ENCODE measurements around the gene CSMD2. TPM values are rescaled to one million over a fixed set of nuclear protein-coding genes. Genes with fewer than 3 reads are reported as not detected.

CSMD2 gene
- total and polyA plus RNA-seq, 2 donors from 2014 or later, result 0.47 TPM; not detected in 1

- H3K9me3 ChIP-seq (ENCODE audit: control insufficient read depth in 2 of 3, insufficient read depth in 1 of 3, low read length in 3 of 3), result no peaks in the 10 kb centered on the region
- DNase-seq (peak in 3 of 5 donors; percentile 34 to 66 (median 46)), FAIRE-seq (no peak)
- H3K36me3 ChIP-seq (ENCODE audit: control insufficient read depth in 2 of 3, insufficient read depth in 3 of 3, low read length in 3 of 3), result no peaks in the 10 kb centered on the region
- TF ChIP-seq CTCF (IDR thresholded peaks at IDR 0.05; ENCODE audit: borderline replicate concordance, extremely low read depth, insufficient read depth), result no peak
- intact Hi-C loops (cut with DNase I), result no loop called here
- H3K4me3 ChIP-seq (ENCODE audit: low read length in 3 of 3), result no peak overlapping the region
- H3K4me1 ChIP-seq (ENCODE audit: control insufficient read depth in 2 of 3, insufficient read depth in 2 of 3, low read depth in 1 of 3, low read length in 3 of 3), result peaks cover 0 to 4% (median 3%) of the 10 kb centered on the region in 3 donors
- no peak overlapping the region for H3K9ac ChIP-seq (ENCODE audit: low read length in 3 of 3)
- no peaks in the 10 kb centered on the region for H3K27me3 ChIP-seq (ENCODE audit: control insufficient read depth, insufficient read depth, low read length)
- no peak overlapping the region for H3K27ac ChIP-seq (ENCODE audit: low read depth in 2 of 2, low read length in 2 of 2)
Measured at GRCh38 chr1:34009340-34009985, 155.6 kb downstream of the CSMD2 start.

- Histone ChIP-seq H3K27ac (ENCODE audit: low read depth in 2 of 2, low read length in 2 of 2) (no peak overlapping the region), H3K36me3 (ENCODE audit: control insufficient read depth in 2 of 3, insufficient read depth in 3 of 3, low read length in 3 of 3) (no peaks in the 10 kb centered on the region), H3K27me3 (ENCODE audit: control insufficient read depth, insufficient read depth, low read length) (no peaks in the 10 kb centered on the region), H3K9ac (ENCODE audit: low read length in 3 of 3) (no peak overlapping the region), H3K9me3 (ENCODE audit: control insufficient read depth in 2 of 3, insufficient read depth in 1 of 3, low read length in 3 of 3) (no peaks in the 10 kb centered on the region), H3K4me1 (ENCODE audit: control insufficient read depth in 2 of 3, insufficient read depth in 2 of 3, low read depth in 1 of 3, low read length in 3 of 3) (no peaks in the 10 kb centered on the region), H3K4me3 (ENCODE audit: low read length in 3 of 3) (no peak overlapping the region)
- DNase-seq (no peak), FAIRE-seq (no peak)
- intact Hi-C loops (cut with DNase I), result no loop called here
- TF ChIP-seq CTCF (IDR thresholded peaks at IDR 0.05; ENCODE audit: borderline replicate concordance, extremely low read depth, insufficient read depth), result no peak
Measured at GRCh38 chr1:34007760-34008159, 157.3 kb downstream of the CSMD2 start.

DNA sequence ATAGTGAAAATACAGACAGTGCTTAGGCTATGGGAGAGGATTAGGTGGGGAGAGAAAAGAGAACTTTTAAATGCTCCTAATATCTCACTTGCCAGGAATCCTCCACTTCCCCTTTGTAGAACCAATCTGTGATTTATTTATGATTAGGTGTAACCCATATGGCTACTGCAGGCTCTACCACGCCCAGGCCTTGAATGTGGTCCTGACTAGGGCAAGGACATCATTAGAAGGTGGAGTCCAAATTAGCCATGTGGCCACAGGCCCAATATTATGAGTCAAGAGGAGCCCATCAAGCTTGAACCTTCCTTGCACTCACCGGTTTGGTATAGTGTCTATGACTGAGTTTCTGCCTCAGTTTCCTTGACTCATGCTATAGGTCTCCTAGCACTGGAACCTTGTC lies 159.7 kb downstream of the CSMD2 start:
- H3K4me3 ChIP-seq (ENCODE audit: low read length in 3 of 3), result no peak overlapping the region
- intact Hi-C loops (cut with DNase I), result no loop called here
- no peaks in the 10 kb centered on the region for H3K4me1 ChIP-seq (ENCODE audit: control insufficient read depth in 2 of 3, insufficient read depth in 2 of 3, low read depth in 1 of 3, low read length in 3 of 3)
- H3K9ac ChIP-seq (ENCODE audit: low read length in 3 of 3), result no peak overlapping the region
- no peaks in the 10 kb centered on the region for H3K27me3 ChIP-seq (ENCODE audit: control insufficient read depth, insufficient read depth, low read length)
- no peak for TF ChIP-seq CTCF (IDR thresholded peaks at IDR 0.05; ENCODE audit: borderline replicate concordance, extremely low read depth, insufficient read depth)
- H3K36me3 ChIP-seq (ENCODE audit: control insufficient read depth in 2 of 3, insufficient read depth in 3 of 3, low read length in 3 of 3), result no peaks in the 10 kb centered on the region
- no peaks in the 10 kb centered on the region for H3K9me3 ChIP-seq (ENCODE audit: control insufficient read depth in 2 of 3, insufficient read depth in 1 of 3, low read length in 3 of 3)
- no peak overlapping the region for H3K27ac ChIP-seq (ENCODE audit: low read depth in 2 of 2, low read length in 2 of 2)
- DNase-seq (no peak), FAIRE-seq (no peak)

GRCh38 chr1:34002810-34003209 lies 162.2 kb downstream of the CSMD2 start:
- FAIRE-seq (no peak), DNase-seq (no peak)
- intact Hi-C loops (cut with DNase I), result no loop called here
- TF ChIP-seq CTCF (IDR thresholded peaks at IDR 0.05; ENCODE audit: borderline replicate concordance, extremely low read depth, insufficient read depth), result no peak
- Histone ChIP-seq H3K27me3 (ENCODE audit: control insufficient read depth, insufficient read depth, low read length) (no peaks in the 10 kb centered on the region), H3K4me1 (ENCODE audit: control insufficient read depth in 2 of 3, insufficient read depth in 2 of 3, low read depth in 1 of 3, low read length in 3 of 3) (no peaks in the 10 kb centered on the region), H3K36me3 (ENCODE audit: control insufficient read depth in 2 of 3, insufficient read depth in 3 of 3, low read length in 3 of 3) (no peaks in the 10 kb centered on the region), H3K9ac (ENCODE audit: low read length in 3 of 3) (no peak overlapping the region), H3K4me3 (ENCODE audit: low read length in 3 of 3) (no peak overlapping the region), H3K9me3 (ENCODE audit: control insufficient read depth in 2 of 3, insufficient read depth in 1 of 3, low read length in 3 of 3) (no peaks in the 10 kb centered on the region), H3K27ac (ENCODE audit: low read depth in 2 of 2, low read length in 2 of 2) (no peak overlapping the region)

Measured in kidney (tissue), 14 donors.